WI38 (cell line): ENCODE results near the gene PRSS56.

Source experiments
- H3K4me3 ChIP-seq: 2 replicates; pipeline ENCODE4 v1.5.1; 2011; ENCODE audit warnings: low read depth, mild to moderate bottlenecking, control low read depth, low read length
- CTCF ChIP-seq: IDR thresholded peaks from 2 replicates; pipeline ENCODE4 v1.5.1; 2012; ENCODE audit warnings: low read depth, mild to moderate bottlenecking, control low read depth, low read length

The PRSS56 gene

GRCh38 chr2:232492963-232493700 lies 27.1 kb upstream of the PRSS56 start:
- no peak for TF ChIP-seq CTCF
- H3K4me3 ChIP-seq: no peak overlapping the region

- TF ChIP-seq CTCF: no peak
- no peak overlapping the region for H3K4me3 ChIP-seq
Observed at GRCh38 chr2:232493701-232494474, 26.3 kb upstream of the PRSS56 start.

- H3K4me3 ChIP-seq: no peak overlapping the region
- no peak for TF ChIP-seq CTCF
Observed at GRCh38 chr2:232494542-232494941, 25.6 kb upstream of the PRSS56 start.

GRCh38 chr2:232495292-232495691 lies 24.9 kb upstream of the PRSS56 start:
- no peak overlapping the region for H3K4me3 ChIP-seq
- no peak for TF ChIP-seq CTCF

GRCh38 chr2:232496501-232497270 lies 23.5 kb upstream of the PRSS56 start:
- no peak for TF ChIP-seq CTCF
- no peak overlapping the region for H3K4me3 ChIP-seq

GRCh38 chr2:232497348-232497747 lies 22.8 kb upstream of the PRSS56 start:
- no peak overlapping the region for H3K4me3 ChIP-seq
- no peak for TF ChIP-seq CTCF

GRCh38 chr2:232498452-232498851 lies 21.7 kb upstream of the PRSS56 start:
- TF ChIP-seq CTCF: no peak
- H3K4me3 ChIP-seq: no peak overlapping the region
